Measurements from ENCODE around the gene NCAM1. TPM values are rescaled to one million over a fixed set of nuclear protein-coding genes. Genes with fewer than 3 reads are reported as not detected.

Gene NCAM1
- total RNA-seq, 1 experiment from 2014 or later: 0.33 TPM

DNA sequence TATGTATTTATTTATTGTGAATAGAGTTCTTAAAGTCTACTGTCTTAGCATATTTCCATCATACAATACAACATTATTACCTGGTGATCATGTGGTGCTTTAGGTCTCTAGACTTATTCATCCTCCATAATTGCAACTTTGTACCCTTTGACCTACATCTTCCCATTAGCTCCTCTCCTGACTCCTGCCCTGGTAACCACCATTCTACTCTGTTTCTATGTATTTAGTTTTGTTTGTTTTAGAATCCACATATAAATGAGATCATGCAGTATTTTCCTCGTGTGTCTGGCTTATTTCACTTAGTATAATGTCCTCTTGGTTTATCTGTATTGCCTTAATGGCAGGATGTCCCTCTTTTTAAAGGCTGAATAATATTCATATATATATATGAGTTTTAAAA, 22.7 kb downstream of the NCAM1 start:
- DNase-seq: no peak
- ChIA-PET CTCF (no interaction called here), POLR2A (ENCODE audit: unreplicated experiment) (no interaction called here)
- no peak for TF ChIP-seq EZH2 (IDR thresholded peaks at IDR 0.05; ENCODE audit: low read depth)
- TF ChIP-seq, protein P1, sequence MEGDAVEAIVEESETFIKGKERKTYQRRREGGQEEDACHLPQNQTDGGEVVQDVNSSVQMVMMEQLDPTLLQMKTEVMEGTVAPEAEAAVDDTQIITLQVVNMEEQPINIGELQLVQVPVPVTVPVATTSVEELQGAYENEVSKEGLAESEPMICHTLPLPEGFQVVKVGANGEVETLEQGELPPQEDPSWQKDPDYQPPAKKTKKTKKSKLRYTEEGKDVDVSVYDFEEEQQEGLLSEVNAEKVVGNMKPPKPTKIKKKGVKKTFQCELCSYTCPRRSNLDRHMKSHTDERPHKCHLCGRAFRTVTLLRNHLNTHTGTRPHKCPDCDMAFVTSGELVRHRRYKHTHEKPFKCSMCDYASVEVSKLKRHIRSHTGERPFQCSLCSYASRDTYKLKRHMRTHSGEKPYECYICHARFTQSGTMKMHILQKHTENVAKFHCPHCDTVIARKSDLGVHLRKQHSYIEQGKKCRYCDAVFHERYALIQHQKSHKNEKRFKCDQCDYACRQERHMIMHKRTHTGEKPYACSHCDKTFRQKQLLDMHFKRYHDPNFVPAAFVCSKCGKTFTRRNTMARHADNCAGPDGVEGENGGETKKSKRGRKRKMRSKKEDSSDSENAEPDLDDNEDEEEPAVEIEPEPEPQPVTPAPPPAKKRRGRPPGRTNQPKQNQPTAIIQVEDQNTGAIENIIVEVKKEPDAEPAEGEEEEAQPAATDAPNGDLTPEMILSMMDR (conservative IDR thresholded peaks at IDR 0.05): no peak
- no peaks in the 10 kb centered on the region for H3K27me3 ChIP-seq (ENCODE audit: insufficient read depth, low read depth)
- no peak overlapping the region for H3K4me2 ChIP-seq
- H2AFZ ChIP-seq: no peak overlapping the region
- H3K27ac ChIP-seq: no peak overlapping the region
- H3K79me2 ChIP-seq (ENCODE audit: low read depth): no peaks in the 10 kb centered on the region
- BruUV-seq (replicated peaks): no TSS peak
- no peaks in the 10 kb centered on the region for H3K4me1 ChIP-seq (replicated peaks; ENCODE audit: insufficient read depth)
- no peaks in the 10 kb centered on the region for H3K9me2 ChIP-seq (ENCODE audit: insufficient read depth)
- no peaks in the 10 kb centered on the region; the same call in 1 of the 2 replicates for H3K9me3 ChIP-seq (ENCODE audit: insufficient read depth, low read depth)
- H3K36me3 ChIP-seq (ENCODE audit: low read depth): no peaks in the 10 kb centered on the region
- no peaks in the 10 kb centered on the region for H4K20me1 ChIP-seq (ENCODE audit: insufficient read depth)
- H3K4me3 ChIP-seq: no peak overlapping the region
- no peaks in the 10 kb centered on the region for H3F3A ChIP-seq (ENCODE audit: insufficient read depth, low read depth)
- intact Hi-C loops (cut with micrococcal nuclease; ENCODE audit: unreplicated experiment): no loop called here

DNA sequence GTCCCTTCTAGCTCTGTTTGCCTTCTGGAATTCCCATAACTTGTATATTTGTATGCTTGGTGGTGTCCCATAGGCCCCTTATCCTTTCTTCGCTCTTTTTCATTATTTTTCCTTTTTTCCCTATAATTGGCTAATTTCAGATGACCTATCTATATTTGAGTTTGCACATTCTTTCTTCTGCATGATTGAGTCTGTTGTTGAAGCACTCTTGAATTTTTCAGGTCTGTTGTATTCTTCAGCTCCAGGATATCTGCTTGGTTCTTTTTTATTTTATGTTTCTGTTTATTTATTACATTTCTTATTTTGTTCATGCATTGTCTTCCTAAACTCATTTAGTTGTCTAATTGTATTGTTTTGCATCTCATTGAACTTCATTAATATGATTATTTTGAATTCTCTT, 28.0 kb downstream of the NCAM1 start:
- no peaks in the 10 kb centered on the region for H3K27me3 ChIP-seq (ENCODE audit: insufficient read depth, low read depth)
- no peaks in the 10 kb centered on the region for H4K20me1 ChIP-seq (ENCODE audit: insufficient read depth)
- no peaks in the 10 kb centered on the region for H3K79me2 ChIP-seq (ENCODE audit: low read depth)
- H3K9me3 ChIP-seq (ENCODE audit: insufficient read depth, low read depth): no peaks in the 10 kb centered on the region; the same call in 1 of the 2 replicates
- no peak for DNase-seq
- no peak overlapping the region for H3K27ac ChIP-seq
- TF ChIP-seq, protein P1 (conservative IDR thresholded peaks at IDR 0.05): no peak
- no peak for TF ChIP-seq EZH2 (IDR thresholded peaks at IDR 0.05; ENCODE audit: low read depth)
- H3K9me2 ChIP-seq (ENCODE audit: insufficient read depth): no peaks in the 10 kb centered on the region
- intact Hi-C loops (cut with micrococcal nuclease; ENCODE audit: unreplicated experiment): no loop called here
- H3F3A ChIP-seq (ENCODE audit: insufficient read depth, low read depth): no peaks in the 10 kb centered on the region
- POLR2A ChIA-PET (ENCODE audit: unreplicated experiment): no interaction called here
- CTCF ChIA-PET: no interaction called here
- no peak overlapping the region for H2AFZ ChIP-seq
- BruUV-seq (replicated peaks): no TSS peak
- H3K4me3 ChIP-seq: no peak overlapping the region
- H3K36me3 ChIP-seq (ENCODE audit: low read depth): no peaks in the 10 kb centered on the region
- H3K4me1 ChIP-seq (replicated peaks; ENCODE audit: insufficient read depth): no peaks in the 10 kb centered on the region
- no peak overlapping the region for H3K4me2 ChIP-seq

DNA sequence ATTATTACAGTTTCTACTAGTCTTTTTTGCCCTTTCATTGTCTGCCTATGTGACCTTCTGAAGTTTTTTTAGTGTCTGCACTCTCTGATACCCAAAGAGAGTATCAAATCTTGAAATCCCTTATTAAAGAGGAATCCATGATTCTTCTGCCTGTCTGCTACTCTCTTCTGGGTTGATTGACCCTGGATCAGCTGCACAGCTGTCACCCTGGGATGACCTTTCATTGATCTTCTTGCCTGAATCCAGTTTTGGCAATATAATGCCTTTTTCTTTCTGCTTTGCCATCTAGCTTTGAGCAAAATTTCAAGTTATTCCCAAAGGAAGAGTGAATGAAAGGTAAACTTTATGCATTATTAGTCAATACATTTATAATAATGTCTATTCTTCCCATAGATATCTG, 32.6 kb downstream of the NCAM1 start:
- H3K4me1 ChIP-seq (replicated peaks; ENCODE audit: insufficient read depth): no peaks in the 10 kb centered on the region
- no peak overlapping the region for H2AFZ ChIP-seq
- H3K9me3 ChIP-seq (ENCODE audit: insufficient read depth, low read depth): no peaks in the 10 kb centered on the region
- no peaks in the 10 kb centered on the region for H3K79me2 ChIP-seq (ENCODE audit: low read depth)
- ChIA-PET POLR2A (ENCODE audit: unreplicated experiment) (no interaction called here), CTCF (no interaction called here)
- H4K20me1 ChIP-seq (ENCODE audit: insufficient read depth): no peaks in the 10 kb centered on the region
- H3K9me2 ChIP-seq (ENCODE audit: insufficient read depth): no peaks in the 10 kb centered on the region
- H3K4me3 ChIP-seq: no peak overlapping the region
- no peak overlapping the region for H3K4me2 ChIP-seq
- intact Hi-C loops (cut with micrococcal nuclease; ENCODE audit: unreplicated experiment): no loop called here
- DNase-seq: no peak
- no peak overlapping the region for H3K27ac ChIP-seq
- H3F3A ChIP-seq (ENCODE audit: insufficient read depth, low read depth): no peaks in the 10 kb centered on the region
- BruUV-seq (replicated peaks): no TSS peak
- no peaks in the 10 kb centered on the region for H3K36me3 ChIP-seq (ENCODE audit: low read depth)
- H3K27me3 ChIP-seq (ENCODE audit: insufficient read depth, low read depth): peaks cover 10% of the 10 kb centered on the region; the same call in 1 of the 2 replicates
- no peak for TF ChIP-seq EZH2 (IDR thresholded peaks at IDR 0.05; ENCODE audit: low read depth)
- TF ChIP-seq, protein P1 (conservative IDR thresholded peaks at IDR 0.05): no peak
